PFSK-1 (cell line): Measurements from ENCODE around the gene CTNNA3.

Source experiments
- FOXP2 ChIP-seq: optimal IDR thresholded peaks from 2 replicates; pipeline ENCODE3; 2011; ENCODE audit warnings: borderline replicate concordance, control low read depth, inconsistent platforms; ENCODE audit not compliant: insufficient read depth; ENCODE audit errors: extremely low read length, extremely low read depth
- POLR2AphosphoS5 ChIP-seq: IDR thresholded peaks from 2 replicates; pipeline ENCODE4 v1.6.1; 2012; ENCODE audit warnings: low read depth, mild to moderate bottlenecking, control low read depth, low read length, moderate library complexity
- REST ChIP-seq, 2 experiments: IDR thresholded peaks; 2 replicates each; pipeline versions ENCODE4 v1.6.1 to v1.8.0; 2011 to 2012; ENCODE audit warnings: low read depth in 2 of 2, low read length in 2 of 2, control low read depth in 1 of 2, inconsistent platforms in 1 of 2, mild to moderate bottlenecking in 1 of 2, moderate library complexity in 1 of 2; ENCODE audit not compliant: insufficient read depth in 1 of 2
- SIN3A ChIP-seq: IDR thresholded peaks from 2 replicates; pipeline ENCODE4 v1.6.1; 2012; ENCODE audit warnings: mild to moderate bottlenecking, low read length, moderate library complexity, borderline replicate concordance; ENCODE audit not compliant: insufficient read depth
- TAF1 ChIP-seq: IDR thresholded peaks from 2 replicates; pipeline ENCODE4 v1.6.1; 2012; ENCODE audit warnings: low read length, control low read depth, borderline replicate concordance; ENCODE audit not compliant: insufficient read depth

Gene CTNNA3

GRCh38 chr10:66837335-66837734 lies 858.7 kb downstream of the CTNNA3 start:
- TF ChIP-seq SIN3A = no peak

- TF ChIP-seq FOXP2 (no peak), SIN3A (no peak), POLR2AphosphoS5 (no peak), REST (IDR thresholded peaks at IDR 0.05; ENCODE audit: insufficient read depth in 1 of 2, low read depth in 2 of 2, low read length in 2 of 2) (no peak), TAF1 (no peak)
Measured at GRCh38 chr10:66836771-66837170, 859.2 kb downstream of the CTNNA3 start.

GRCh38 chr10:66836057-66836456 lies 859.9 kb downstream of the CTNNA3 start:
- TF ChIP-seq POLR2AphosphoS5 (no peak), REST (IDR thresholded peaks at IDR 0.05; ENCODE audit: insufficient read depth in 1 of 2, low read depth in 2 of 2, low read length in 2 of 2) (no peak), TAF1 (no peak), SIN3A (no peak), FOXP2 (no peak)

GRCh38 chr10:66835400-66835799 lies 860.6 kb downstream of the CTNNA3 start:
- TF ChIP-seq SIN3A (no peak), REST (IDR thresholded peaks at IDR 0.05; ENCODE audit: insufficient read depth in 1 of 2, low read depth in 2 of 2, low read length in 2 of 2) (no peak), FOXP2 (no peak), TAF1 (no peak), POLR2AphosphoS5 (no peak)

GRCh38 chr10:66834802-66835201 lies 861.2 kb downstream of the CTNNA3 start:
- TF ChIP-seq SIN3A (no peak), TAF1 (no peak), FOXP2 (no peak), REST (IDR thresholded peaks at IDR 0.05; ENCODE audit: insufficient read depth in 1 of 2, low read depth in 2 of 2, low read length in 2 of 2) (no peak), POLR2AphosphoS5 (no peak)
